Measurements from ENCODE around the gene PEAR1. TPM values are rescaled to one million over a fixed set of nuclear protein-coding genes. Genes with fewer than 3 reads are reported as not detected.

PEAR1 gene
- total RNA-seq, 1 donor from 2014 or later, result 15.8 TPM

- DNase-seq (ENCODE audit: low read depth, low spot score), result no peak
These were observed 6.6 kb downstream of the PEAR1 start for GRCh38 chr1:156899956-156900718.

GRCh38 chr1:156900896-156901589 is 7.5 kb downstream of the PEAR1 start:
- no peak for DNase-seq (ENCODE audit: low read depth, low spot score)

GRCh38 chr1:156901590-156901900 is 8.0 kb downstream of the PEAR1 start:
- no peak for DNase-seq (ENCODE audit: low read depth, low spot score)

GRCh38 chr1:156901966-156902915 is 8.7 kb downstream of the PEAR1 start:
- no peak for DNase-seq (ENCODE audit: low read depth, low spot score)

- no peak for DNase-seq (ENCODE audit: low read depth, low spot score)
These were observed 10.0 kb downstream of the PEAR1 start for GRCh38 chr1:156903328-156904091.

GRCh38 chr1:156904187-156904959 is 10.9 kb downstream of the PEAR1 start:
- no peak for DNase-seq (ENCODE audit: low read depth, low spot score)

GRCh38 chr1:156905176-156905575 is 11.7 kb downstream of the PEAR1 start:
- no peak for DNase-seq (ENCODE audit: low read depth, low spot score)

- DNase-seq (ENCODE audit: low read depth, low spot score), result no peak
These were observed 12.1 kb downstream of the PEAR1 start for GRCh38 chr1:156905651-156906050.

GRCh38 chr1:156906206-156906906 is 12.8 kb downstream of the PEAR1 start:
- no peak for DNase-seq (ENCODE audit: low read depth, low spot score)

GRCh38 chr1:156908541-156908940 is 15.0 kb downstream of the PEAR1 start:
- DNase-seq (ENCODE audit: low read depth, low spot score), result no peak

GRCh38 chr1:156908955-156909354 is 15.4 kb downstream of the PEAR1 start:
- no peak for DNase-seq (ENCODE audit: low read depth, low spot score)

GRCh38 chr1:156909671-156910070 is 16.2 kb downstream of the PEAR1 start:
- DNase-seq (ENCODE audit: low read depth, low spot score), result no peak

GRCh38 chr1:156910309-156910782 is 16.8 kb downstream of the PEAR1 start:
- DNase-seq (ENCODE audit: low read depth, low spot score), result no peak

- DNase-seq (ENCODE audit: low read depth, low spot score), result no peak
These were observed 18.2 kb downstream of the PEAR1 start for GRCh38 chr1:156911577-156912298.

GRCh38 chr1:156912310-156912709 is 18.8 kb downstream of the PEAR1 start:
- DNase-seq (ENCODE audit: low read depth, low spot score), result no peak

- DNase-seq (ENCODE audit: low read depth, low spot score), result no peak
These were observed 19.6 kb downstream of the PEAR1 start for GRCh38 chr1:156912861-156913808.

GRCh38 chr1:156913809-156914387 is 20.4 kb downstream of the PEAR1 start:
- no peak for DNase-seq (ENCODE audit: low read depth, low spot score)

All from pulmonary artery endothelial cell (primary cell).